ENCODE measurements around the gene EML6.

- TF ChIP-seq POLR2A (IDR thresholded peaks at IDR 0.05; ENCODE audit: low read length) (no peak), GATA1 (IDR thresholded peaks at IDR 0.05; ENCODE audit: low read depth, low read length) (no peak)
Measured at GRCh38 chr2:54984476-54984875, 261.0 kb downstream of the EML6 start.
